SHP77 treated with DMSO at 0.1 percent for 48 hours (cell line): ENCODE measurements around the gene ATP11A.
"Not testable (repeated sequence)": the region's sequence is repeated elsewhere in the genome, so short reads cannot be mapped to it uniquely, and the experiment has no call there.

Experiments used
- DNase-seq: peaks from one replicate; lab custom pipeline; 2025; lab: John Stamatoyannopoulos, UW

The ATP11A gene

DNA sequence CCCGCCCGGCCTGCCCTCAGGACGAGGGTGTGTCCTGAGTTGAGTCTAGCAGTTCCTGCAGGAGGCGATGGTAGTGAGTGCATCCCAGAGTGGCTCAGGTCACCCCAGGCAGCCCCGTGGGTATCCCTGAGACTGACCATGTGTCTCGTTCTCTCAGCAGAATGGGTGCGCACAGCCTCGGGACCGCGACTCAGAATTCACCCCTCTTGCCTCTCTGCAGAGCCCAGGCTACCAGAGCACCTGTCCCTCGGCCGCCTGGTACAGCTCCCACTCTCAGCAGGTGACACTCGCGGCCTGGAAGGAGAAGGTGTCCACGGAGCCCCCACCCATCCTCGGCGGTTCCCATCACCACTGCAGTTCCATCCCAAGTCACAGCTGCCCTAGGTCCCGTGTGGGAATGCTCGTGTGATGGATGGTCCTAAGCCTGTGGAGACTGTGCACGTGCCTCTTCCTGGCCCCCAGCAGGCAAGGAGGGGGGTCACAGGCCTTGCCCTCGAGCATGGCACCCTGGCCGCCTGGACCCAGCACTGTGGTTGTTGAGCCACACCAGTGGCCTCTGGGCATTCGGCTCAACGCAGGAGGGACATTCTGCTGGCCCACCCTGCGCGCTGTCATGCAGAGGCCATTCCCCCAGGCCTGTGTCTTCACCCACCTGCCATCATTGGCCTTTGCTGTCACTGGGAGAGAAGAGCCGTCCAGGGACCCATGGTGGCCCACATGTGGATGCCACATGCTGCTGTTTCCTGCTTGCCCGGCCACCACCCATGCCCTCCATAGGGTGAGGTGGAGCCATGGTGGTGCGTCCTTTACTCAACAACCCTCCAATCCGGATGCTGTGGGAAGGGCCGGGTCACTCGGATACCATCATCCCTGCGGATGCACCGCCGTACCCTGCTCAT lies 192.1 kb downstream of the ATP11A start:
- DNase-seq, result no peak

DNA sequence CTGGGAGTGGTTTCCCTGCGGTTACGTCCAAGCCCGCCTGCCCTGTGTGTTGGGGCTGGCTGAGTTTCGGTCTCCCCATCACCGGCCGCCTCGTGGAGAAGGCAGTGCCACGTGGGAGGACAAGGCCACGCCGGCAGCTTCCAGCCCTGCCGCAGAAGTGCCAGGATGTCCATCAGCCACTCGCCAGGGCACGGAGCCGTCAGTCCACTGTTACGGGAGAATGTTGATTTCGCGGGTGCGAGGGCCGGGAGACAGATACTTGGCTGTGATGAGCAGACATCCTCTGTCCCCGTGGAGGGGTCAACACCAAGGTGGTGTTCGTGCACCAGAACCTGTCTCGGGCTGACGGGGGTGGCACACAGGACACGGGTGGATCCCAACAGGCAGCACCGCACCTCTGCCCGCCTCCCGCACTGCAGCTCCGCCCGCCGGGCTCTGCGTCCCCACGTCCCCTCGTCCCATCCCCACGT lies 192.8 kb downstream of the ATP11A start:
- DNase-seq, result no peak

DNA sequence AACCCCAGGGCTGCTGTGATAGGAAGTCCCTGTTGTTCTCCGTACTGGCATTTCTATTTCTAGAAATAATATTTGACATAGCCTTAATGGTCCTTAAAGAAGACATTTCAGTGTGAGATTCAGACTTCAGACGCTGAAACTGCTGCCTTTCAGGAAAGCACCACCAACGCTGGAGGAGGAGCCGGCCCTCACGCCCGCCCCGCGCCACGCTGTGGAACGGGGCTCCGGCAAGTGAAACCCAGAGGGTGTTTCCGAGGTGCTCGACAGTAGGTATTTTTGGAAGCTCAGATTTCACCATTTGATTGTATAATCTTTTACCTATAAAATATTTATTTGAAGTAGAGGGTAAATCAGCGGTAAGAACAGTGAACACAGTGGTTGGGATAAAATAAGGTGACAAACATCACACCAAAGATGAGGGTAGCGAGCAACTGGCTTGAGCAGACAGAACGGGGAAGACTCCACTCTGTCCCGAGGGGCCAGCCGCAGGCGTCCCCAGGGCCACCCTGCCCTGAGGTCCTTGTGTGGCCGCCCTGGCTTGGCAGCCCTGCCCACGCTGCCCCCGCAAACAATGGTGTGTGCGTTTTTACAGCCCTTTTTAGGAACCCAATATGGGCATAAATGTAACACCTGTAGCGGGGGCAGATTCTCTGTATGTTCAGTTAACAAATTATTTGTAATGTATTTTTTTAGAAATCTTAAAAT lies 193.6 kb downstream of the ATP11A start:
- DNase-seq, result no peak

DNA sequence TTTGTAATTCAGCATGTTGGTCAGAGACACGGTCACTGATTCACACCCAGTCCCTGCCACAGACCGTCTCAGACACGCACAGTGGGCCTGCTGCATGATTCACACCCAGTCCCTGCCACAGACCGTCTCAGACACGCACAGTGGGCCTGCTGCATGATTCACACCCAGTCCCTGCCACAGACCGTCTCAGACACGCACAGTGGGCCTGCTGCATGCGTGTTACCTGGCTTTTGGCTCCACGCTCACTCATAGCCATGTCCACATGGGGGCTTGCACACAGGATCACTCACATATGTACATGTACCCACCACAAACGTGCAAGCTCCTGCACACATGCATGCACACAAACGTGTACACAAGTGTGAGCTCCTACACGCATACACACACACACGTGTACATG lies 194.9 kb downstream of the ATP11A start:
- DNase-seq, result not testable (repeated sequence)

DNA sequence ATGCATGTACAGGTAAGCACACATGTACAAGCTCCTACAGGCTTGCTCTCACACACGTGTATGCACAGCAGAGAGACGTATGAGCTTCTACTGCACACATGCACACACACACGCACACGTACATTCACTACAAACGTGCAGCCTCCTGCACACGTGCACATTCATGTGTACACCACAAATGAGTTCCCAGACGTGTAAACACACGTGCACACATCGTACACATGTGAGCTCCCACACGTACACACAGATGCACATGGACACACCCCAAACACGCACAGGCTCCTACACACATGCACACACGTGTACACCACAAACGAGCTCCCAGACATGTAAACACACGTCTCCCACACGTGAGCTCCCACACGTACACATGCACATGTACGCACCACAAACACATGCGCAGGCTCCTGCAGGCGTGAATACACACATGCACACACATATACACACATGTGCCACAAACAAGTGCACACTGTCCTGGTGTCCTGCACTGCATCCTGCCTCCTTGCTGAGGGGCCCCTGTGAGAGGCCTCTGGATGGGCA lies 195.5 kb downstream of the ATP11A start:
- no peak for DNase-seq

DNA sequence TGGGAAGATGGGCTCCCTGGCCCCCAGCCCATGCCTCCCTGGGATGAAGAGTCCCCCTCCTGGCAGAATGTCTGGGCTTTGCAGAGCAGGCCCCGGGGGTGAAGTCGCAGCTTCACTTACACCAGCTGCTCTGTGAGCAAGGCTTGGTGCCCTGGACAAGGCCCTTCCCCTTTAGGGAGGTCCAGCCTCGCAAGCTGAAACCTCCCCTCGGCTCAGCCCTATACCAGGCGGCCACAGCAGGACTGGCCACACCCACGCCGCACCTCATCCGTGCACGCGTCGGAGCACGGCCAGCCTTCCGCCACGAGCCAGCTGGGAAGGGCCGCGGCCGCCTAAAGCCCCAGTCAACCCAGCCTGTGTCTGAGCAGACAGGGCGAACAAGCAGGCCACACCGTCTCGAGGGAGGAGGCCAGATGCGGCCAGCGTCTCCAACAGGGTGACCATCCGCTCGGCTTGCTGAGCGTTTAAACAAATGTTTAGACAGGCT lies 196.0 kb downstream of the ATP11A start:
- peak; percentile 91 for DNase-seq

DNA sequence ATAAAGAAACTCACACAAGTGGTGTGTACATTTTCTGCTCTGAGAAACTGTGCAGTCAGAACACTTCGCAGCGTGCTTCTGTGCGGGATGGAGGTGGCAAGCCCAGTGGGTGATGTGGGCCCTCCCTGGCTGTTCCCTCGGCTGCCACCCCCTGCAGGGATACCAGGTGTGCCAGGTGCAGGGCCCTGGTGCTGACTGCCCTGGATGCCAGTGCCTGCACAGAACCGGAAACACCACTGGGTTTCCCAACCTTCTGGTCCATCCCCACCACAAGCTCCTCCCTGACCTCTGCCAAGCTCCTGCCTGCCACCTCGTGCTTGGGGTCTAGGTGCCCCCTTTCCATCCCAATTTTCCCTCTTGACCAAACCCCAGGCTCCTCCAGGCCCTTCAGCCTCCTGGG lies 197.3 kb downstream of the ATP11A start:
- DNase-seq, result no peak

DNA sequence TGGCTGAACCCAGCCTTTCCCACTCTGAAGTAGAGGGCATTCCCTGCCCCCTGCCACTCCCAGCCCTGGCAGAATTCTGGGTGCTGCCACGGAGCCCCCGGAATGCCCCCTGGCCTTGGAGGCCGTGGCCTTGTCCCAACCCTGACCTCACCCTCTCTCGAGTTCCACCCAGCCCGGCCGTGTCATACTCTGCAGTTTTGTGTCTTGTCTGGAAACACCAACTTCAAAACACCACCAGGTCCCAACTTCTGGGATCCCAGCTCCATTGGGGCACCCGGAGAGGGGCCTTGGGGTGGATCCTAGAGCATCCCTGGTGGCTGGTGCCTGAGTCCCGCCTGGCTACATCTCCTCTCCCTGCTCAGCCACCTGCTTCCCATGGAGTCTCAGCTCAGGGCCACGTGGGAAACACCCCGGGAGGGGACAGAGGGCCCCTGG lies 197.7 kb downstream of the ATP11A start:
- no peak for DNase-seq

DNA sequence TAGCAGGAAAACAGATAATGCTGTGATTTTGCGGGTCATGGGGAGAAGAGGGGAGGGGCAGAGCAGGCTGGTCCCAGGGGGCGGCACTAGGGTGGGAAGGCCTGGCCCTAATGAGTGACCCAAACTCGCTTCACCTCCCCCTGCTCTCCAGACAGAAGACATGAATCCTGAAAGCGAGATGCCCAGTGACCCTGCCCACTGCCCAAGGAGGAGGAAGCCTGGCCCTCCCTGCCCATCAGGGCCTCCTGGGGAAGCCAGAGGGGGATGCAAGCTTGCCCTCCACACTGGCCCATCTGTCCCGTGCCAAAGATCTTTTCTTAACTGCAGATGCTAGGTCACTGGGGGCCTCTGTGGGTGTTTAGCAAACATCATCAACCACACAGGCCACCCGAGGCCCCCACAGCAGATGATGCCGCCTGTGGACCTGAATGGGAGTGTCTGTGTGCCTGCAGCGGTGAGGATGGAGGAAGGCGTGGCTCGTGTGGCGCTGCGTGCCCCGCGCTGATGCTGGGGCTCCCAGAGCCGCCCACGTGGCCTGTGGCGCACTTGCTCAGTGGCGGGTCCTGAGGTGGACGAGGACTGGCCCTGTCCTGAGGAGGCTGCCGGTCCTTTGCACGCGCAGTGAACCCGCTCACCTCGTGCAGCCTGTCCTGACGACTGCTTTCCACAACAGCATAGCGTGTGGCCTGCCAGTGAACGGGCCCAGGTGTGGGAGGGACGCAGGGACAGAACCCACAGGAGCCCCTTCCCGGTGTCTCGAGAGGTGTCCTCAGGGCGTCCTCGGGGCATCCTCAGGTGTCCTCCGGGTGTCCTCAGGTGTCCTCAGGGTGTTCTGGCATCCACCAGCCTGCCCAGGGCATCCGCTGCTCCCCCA lies 198.6 kb downstream of the ATP11A start:
- DNase-seq, result no peak

DNA sequence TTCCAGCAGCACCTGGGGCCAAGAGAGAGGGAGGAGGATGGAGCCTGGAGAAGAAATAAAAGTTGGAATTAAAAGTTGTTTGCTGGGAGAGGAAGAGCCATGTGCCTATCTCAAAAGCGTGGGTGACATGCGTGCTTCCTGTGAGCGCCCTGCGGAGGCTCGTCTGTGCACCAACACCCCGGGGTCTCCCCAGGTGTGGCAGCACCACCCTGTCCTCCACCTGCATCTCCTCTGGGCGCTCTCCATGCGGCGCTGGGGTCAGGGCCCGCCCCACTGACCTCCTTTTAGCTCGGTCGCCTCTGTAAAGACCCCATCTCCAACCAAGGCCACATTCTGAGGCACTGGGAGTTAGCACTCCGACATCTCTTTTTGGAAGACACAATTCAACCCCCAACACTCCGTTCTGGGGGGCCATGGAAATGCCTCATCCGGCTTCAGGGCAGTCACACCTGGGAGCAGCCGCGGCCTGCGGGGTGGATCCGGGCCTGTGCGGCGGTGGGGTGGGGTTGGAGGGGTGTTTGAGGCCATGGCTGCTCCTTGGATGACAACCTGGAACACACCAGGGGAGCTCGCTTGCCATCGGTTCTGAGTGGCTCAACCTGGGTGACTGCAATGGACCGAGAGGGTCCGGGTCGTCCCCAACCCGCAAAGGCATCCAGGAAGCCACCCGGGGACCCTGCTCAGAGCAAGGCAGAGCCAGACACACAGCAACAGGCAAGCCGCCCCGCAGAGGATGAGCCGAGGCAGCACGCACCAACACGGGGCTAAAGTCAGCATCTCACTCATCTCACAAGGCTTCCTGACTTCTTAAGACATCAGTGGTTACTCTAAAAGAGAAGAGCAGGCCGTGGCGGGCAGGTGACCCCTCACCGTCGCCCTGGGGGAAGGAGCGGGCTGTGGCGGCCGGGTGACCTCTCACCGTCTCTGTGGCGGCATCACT lies 199.8 kb downstream of the ATP11A start:
- DNase-seq, result no peak

DNA sequence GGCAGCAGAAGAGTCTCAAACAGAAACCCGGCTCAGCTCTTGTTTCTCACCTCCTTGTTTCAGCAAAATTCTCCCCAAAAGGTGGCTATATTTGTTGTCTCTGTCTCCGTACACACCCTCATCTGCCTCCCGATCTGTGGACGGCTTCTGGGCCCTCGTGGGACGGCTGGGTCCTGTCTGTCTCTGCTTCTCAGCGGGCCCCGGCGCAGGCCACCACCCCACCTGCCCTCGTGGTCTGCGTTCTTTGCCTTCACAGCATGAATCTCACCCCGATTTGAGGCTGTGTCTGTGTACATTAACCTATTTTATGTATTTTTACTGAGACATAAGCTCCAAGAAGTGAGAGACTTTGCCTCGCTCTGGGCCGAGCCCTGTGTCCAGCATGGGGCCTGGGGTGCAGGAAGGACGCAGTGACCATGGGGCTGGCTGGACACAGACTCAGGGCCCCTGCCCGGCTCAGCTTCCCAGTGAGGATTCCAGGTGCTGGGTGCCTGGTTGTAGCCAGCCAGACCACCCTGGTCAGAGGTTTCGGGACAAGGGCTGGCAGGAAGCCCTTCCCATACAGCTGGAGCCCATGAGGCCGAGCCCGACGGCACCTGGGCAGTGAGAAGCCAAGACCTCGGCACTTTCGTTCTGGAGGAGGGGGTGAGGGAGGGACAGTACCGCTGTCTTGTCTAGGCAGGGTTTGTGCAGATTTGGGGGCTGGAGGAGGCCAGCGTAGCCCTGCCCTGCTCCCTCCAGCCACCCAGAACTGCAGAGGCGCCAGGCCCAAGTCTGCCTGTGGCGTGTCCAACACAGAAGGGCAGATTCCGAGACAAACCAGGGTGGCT lies 200.7 kb downstream of the ATP11A start:
- no peak for DNase-seq

DNA sequence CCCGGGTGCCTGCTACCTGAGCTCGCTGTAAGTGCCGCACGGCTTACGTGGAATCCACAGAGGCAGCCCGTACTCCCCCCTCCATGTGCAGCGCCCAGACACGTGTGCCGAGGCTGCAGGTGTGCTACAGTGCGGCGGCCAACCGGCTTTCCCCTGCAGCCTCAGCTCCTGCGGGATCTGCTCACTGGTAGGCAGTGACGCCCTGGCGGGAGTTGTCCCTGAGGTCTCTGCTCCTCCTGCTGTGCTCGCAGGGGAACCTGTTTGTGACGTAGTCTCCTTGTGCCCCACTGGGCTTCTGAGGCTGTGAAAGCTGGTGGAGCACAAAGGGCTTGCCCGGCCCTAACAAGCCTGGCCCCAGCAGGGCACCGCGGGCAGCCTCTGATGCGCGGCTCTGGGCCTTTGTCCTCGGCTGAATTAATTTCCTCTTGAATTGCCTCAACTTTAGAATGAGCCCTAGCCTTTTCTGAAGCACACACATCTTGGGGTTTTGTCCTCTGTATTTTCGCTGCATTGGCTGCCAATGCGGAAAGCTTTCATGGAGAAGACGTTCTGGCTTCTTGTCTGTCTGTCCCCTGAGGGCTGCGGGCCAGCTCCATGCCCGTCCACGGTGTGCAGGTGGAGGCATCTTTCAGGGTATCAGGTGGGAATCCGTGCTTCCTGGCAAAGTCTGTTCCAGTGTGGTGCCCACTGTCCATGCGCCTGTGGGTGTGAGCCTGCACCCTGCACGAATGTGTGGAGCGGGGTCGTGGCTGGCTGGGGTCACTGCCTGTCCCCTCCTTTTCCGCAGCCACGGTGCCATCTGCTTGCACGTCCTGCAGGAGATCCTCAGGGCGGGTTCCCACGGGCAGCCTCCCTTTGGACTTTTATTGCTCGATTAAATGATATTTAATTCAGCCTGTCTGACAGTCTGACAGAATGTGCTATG lies 201.9 kb downstream of the ATP11A start:
- DNase-seq, result no peak

DNA sequence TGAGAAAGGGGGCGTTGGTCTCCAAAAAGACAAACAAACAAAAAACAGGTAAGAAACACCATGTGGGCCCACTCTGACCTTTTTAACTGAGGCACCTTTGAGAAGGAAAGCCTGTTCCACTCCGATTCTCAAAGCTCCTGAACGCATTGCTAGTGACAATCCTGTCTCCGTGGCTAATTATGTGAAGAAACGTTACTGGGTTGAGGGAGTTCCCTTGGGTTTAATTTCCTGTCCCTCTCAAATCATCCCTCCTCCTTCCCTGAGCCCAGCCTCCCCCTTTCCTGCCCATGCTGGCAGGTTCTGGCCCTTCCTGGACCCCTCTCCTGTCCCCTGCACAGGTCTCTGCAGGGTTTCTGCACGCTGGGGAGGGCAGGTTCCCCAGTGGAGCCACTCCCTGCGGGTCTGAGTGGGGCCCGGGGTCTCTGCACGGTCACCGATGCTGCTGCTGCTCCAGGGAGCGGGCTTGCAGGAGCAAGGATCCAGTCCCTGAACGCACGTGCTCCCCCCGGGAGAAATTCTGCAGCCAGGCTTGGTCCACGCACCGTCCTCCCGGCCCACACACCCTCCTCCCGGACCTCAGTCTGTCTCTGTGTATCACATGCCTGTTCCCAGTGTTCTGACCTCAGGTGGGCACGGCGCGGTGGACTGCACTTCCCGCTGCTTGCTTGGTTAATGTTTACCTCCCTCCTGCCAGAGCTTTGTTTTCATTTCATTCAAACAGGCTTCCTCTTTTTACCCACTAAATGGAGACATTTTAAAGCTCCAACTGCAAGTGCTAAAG lies 202.8 kb downstream of the ATP11A start:
- DNase-seq, result no peak

DNA sequence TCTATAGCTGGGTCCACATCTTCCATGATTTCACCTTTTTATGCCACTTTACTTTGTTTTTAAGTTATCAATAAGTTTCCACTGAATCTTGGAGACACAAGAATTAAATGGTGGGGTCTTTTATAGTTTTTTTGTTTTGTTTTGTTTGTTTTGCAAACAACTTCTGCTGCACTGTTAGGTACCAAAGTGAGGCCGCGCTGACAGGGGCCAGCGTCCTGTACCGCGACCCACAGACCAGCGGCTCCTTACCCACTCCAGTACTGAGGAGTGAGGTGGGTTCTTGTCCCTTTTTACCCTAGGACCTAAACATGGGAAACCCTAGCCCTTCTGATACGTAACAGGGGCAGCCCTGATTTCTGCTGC lies 203.3 kb downstream of the ATP11A start:
- no peak for DNase-seq

DNA sequence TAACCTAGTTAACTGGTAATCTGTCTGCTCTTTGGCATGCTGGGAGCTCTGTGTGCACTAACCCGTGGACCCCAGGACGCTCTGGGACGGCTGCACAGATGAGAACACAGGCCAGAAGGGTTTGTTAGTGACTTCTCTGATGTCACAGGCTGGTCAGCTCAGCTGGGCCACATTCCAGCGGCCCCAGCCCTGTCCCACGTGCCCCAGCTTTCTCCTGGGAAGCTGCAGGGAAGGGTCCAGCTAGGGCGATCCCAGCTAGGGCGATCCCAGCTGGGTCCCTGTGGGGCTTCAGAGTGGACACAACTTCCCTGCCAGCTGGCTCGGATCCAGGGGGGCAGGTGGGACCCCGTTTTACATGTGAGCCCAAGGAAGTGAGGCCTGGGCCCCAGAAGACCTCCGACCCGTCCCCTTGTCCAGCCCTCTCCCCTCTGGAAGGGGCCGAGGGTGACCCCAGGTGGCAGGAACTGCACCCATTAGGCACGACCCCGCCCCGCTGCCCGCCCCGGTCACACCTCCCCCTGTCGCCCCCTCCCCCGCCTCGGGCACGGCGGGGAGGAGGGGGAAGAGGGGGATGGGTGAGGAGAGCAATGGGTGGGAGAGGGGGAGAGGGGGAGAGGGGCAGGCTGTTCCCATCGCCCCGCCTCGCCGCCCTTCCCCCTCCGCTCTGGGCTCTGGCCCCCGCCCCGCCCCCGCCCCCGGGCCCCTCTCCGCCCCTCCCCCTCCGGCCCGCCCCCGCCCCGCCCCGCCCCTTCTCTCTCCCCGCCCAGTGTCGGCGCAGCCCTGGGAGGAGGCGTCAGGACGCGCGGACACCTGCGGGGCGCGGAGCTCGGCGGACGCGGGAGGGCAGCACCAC lies 204.0 kb downstream of the ATP11A start:
- peak; percentile 33 for DNase-seq

DNA sequence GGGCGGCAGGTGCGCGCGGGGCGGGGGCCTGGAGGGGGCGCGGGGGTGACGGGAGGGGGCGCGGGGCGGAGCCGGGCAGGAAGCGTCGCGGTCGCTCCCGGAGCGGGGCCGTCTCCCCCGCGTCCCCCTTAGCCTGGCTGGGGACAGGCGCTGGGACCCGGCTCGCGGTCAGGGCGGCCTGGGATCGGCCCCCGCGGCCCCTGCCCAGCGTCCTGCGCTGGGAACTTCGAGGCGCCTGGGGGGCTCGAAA lies 204.5 kb downstream of the ATP11A start:
- DNase-seq, result no peak
